ENCODE results near the gene PTMS. TPM values are rescaled to one million over a fixed set of nuclear protein-coding genes. Genes with fewer than 3 reads are reported as not detected.

The PTMS gene
- polyA plus RNA-seq, 3 donors: 71.7 to 632 (median 263) TPM

GRCh38 chr12:6809056-6809455, 42.9 kb downstream of the PTMS start:
- WGBS, 3 donors: 65 to 81% (median 79%) methylated on average over 10 of the region's 10 CpGs
- H3K27ac ChIP-seq (ENCODE audit: low read depth, low read length): no peak overlapping the region

GRCh38 chr12:6810758-6811157, 44.6 kb downstream of the PTMS start:
- 68 to 87% (median 86%) methylated on average over 1 of the region's 1 CpG for WGBS, 3 donors
- H3K27ac ChIP-seq (ENCODE audit: low read depth, low read length): no peak overlapping the region

GRCh38 chr12:6813363-6813762, 47.2 kb downstream of the PTMS start:
- 44 to 70% (median 59%) methylated on average over 4 of the region's 4 CpGs for WGBS, 3 donors
- no peak overlapping the region for H3K27ac ChIP-seq (ENCODE audit: low read depth, low read length)

GRCh38 chr12:6816598-6816997, 50.4 kb downstream of the PTMS start:
- WGBS, 3 donors: 48 to 80% (median 65%) methylated on average over 3 of the region's 3 CpGs
- no peak overlapping the region for H3K27ac ChIP-seq (ENCODE audit: low read depth, low read length)

- H3K27ac ChIP-seq (ENCODE audit: low read depth, low read length): no peak overlapping the region
- WGBS, 3 donors: 70 to 93% (median 90%) methylated on average over 8 of the region's 8 CpGs
These were observed 50.9 kb downstream of the PTMS start for GRCh38 chr12:6817098-6817497.

GRCh38 chr12:6817662-6818157, 51.5 kb downstream of the PTMS start:
- H3K27ac ChIP-seq (ENCODE audit: low read depth, low read length): no peak overlapping the region
- 82 to 92% (median 83%) methylated on average over 20 of the region's 20 CpGs for WGBS, 3 donors

GRCh38 chr12:6818222-6818621, 52.1 kb downstream of the PTMS start:
- no peak overlapping the region for H3K27ac ChIP-seq (ENCODE audit: low read depth, low read length)
- 35 to 76% (median 75%) methylated on average over 10 of the region's 10 CpGs for WGBS, 3 donors

- WGBS, 3 donors: 65 to 84% (median 77%) methylated on average over 5 of the region's 5 CpGs
These were observed 52.5 kb downstream of the PTMS start for GRCh38 chr12:6818645-6819044.

GRCh38 chr12:6819106-6820030, 53.2 kb downstream of the PTMS start:
- H3K27ac ChIP-seq (ENCODE audit: low read depth, low read length): no peak overlapping the region
- 80 to 85% (median 84%) methylated on average over 11 to 13 of the region's 13 CpGs for WGBS, 3 donors

More at GRCh38 chr12:6818645-6819044, 52.5 kb downstream of the PTMS start:
- no peak overlapping the region for H3K27ac ChIP-seq (ENCODE audit: low read depth, low read length)

- no peak overlapping the region for H3K27ac ChIP-seq (ENCODE audit: low read depth, low read length)
- 79 to 88% (median 85%) methylated on average over 5 of the region's 5 CpGs for WGBS, 3 donors
These were observed 54.0 kb downstream of the PTMS start for GRCh38 chr12:6820166-6820565.

Other genes with a start within 250 kb of the PTMS start
- 1,000 to 10,000 TPM in 2 of 3 donors, 100 to 1,000 TPM in 1; 763 to 1,731 (median 1,287) TPM for gene GAPDH, start 231.8 kb upstream of the PTMS start, polyA plus RNA-seq
- gene IFFO1, start 210.3 kb upstream of the PTMS start, polyA plus RNA-seq: 10 to 100 TPM in 2 of 3 donors, 1 to 10 TPM in 1; 7.3 to 18.7 (median 15.3) TPM
- 10 to 100 TPM; 11.8 to 42.9 (median 22.0) TPM for gene NOP2, start 198.1 kb upstream of the PTMS start, polyA plus RNA-seq
- gene CHD4, start 159.0 kb upstream of the PTMS start, polyA plus RNA-seq: 100 to 1,000 TPM in 1 of 3 donors, 10 to 100 TPM in 2; 77.3 to 133 (median 92.3) TPM
- 1 to 10 TPM in 1 of 3 donors, under 1 TPM in 2; 0.11 to 1.0 (median 0.35) TPM for gene LPAR5, start 130.4 kb upstream of the PTMS start, polyA plus RNA-seq
- gene ACRBP, start 118.9 kb upstream of the PTMS start, polyA plus RNA-seq: 1 to 10 TPM in 1 of 3 donors, under 1 TPM in 1, not detected in 1; 0.74 to 1.6 TPM
- gene ING4, start 103.2 kb upstream of the PTMS start, polyA plus RNA-seq: 10 to 100 TPM; 23.2 to 28.7 (median 25.2) TPM
- 10 to 100 TPM; 25.2 to 35.8 (median 25.7) TPM for gene ZNF384, start 77.0 kb upstream of the PTMS start, polyA plus RNA-seq
- under 1 TPM in 2 of 3 donors, not detected in 1; 0.09 to 0.49 TPM for gene PIANP, start 65.5 kb upstream of the PTMS start, polyA plus RNA-seq
- gene COPS7A, start 42.3 kb upstream of the PTMS start, polyA plus RNA-seq: 10 to 100 TPM; 33.5 to 71.9 (median 66.1) TPM
- gene MLF2, start 13.2 kb upstream of the PTMS start, polyA plus RNA-seq: 100 to 1,000 TPM in 2 of 3 donors, 10 to 100 TPM in 1; 78.2 to 196 (median 188) TPM
- 1 to 10 TPM in 2 of 3 donors, under 1 TPM in 1; 0.08 to 3.0 (median 1.0) TPM for gene LAG3, start 6.2 kb downstream of the PTMS start, polyA plus RNA-seq
- gene CD4, start 23.2 kb downstream of the PTMS start, polyA plus RNA-seq: 10 to 100 TPM in 1 of 3 donors, 1 to 10 TPM in 2; 3.7 to 11.2 (median 7.6) TPM
- gene GPR162, start 55.5 kb downstream of the PTMS start, polyA plus RNA-seq: 1 to 10 TPM; 2.0 to 5.1 (median 5.1) TPM
- 1 to 10 TPM; 5.4 to 9.0 (median 7.4) TPM for gene P3H3, start 62.0 kb downstream of the PTMS start, polyA plus RNA-seq
- gene GNB3, start 74.6 kb downstream of the PTMS start, polyA plus RNA-seq: 1 to 10 TPM in 1 of 3 donors, under 1 TPM in 2; 0.86 to 1.7 (median 0.89) TPM
- 1 to 10 TPM in 1 of 3 donors, under 1 TPM in 2; 0.52 to 1.1 (median 0.64) TPM for gene CDCA3, start 84.9 kb downstream of the PTMS start, polyA plus RNA-seq
- 10 to 100 TPM; 14.7 to 32.5 (median 28.5) TPM for gene USP5, start 85.8 kb downstream of the PTMS start, polyA plus RNA-seq
- 100 to 1,000 TPM; 244 to 500 (median 371) TPM for gene TPI1, start 101.2 kb downstream of the PTMS start, polyA plus RNA-seq
- 1 to 10 TPM; 5.4 to 6.2 (median 5.6) TPM for gene SPSB2, start 106.9 kb downstream of the PTMS start, polyA plus RNA-seq
- gene LRRC23, start 138.5 kb downstream of the PTMS start, polyA plus RNA-seq: 10 to 100 TPM in 1 of 3 donors, 1 to 10 TPM in 2; 3.0 to 11.7 (median 4.8) TPM
- gene ENO2, start 148.2 kb downstream of the PTMS start, polyA plus RNA-seq: 10 to 100 TPM in 1 of 3 donors, 1 to 10 TPM in 2; 2.6 to 11.9 (median 4.1) TPM
- 100 to 1,000 TPM in 2 of 3 donors, 10 to 100 TPM in 1; 38.1 to 127 (median 119) TPM for gene ATN1, start 161.6 kb downstream of the PTMS start, polyA plus RNA-seq
- gene RNU7-1, start 177.5 kb downstream of the PTMS start, polyA plus RNA-seq: not detected
- gene C12orf57, start 177.7 kb downstream of the PTMS start, polyA plus RNA-seq: 100 to 1,000 TPM; 326 to 584 (median 368) TPM
- gene PTPN6, start 185.0 kb downstream of the PTMS start, polyA plus RNA-seq: 10 to 100 TPM; 18.8 to 44.0 (median 24.2) TPM
- gene PHB2, start 204.3 kb downstream of the PTMS start, polyA plus RNA-seq: 100 to 1,000 TPM; 147 to 221 (median 166) TPM
- gene EMG1, start 204.6 kb downstream of the PTMS start, polyA plus RNA-seq: 10 to 100 TPM; 11.2 to 26.6 (median 22.9) TPM